Gastroesophageal sphincter (tissue), 3 donors: ENCODE measurements around the gene CST7.

Experiments used
- CTCF ChIP-seq, 4 experiments: fragments of 200-600 bp in 2 of 4; fragments of 450-650 bp in 2 of 4; sonication (generic) in 1 of 4; IDR thresholded peaks; one replicate each; pipeline ENCODE4 v1.5.1; 2017 to 2019; ENCODE audit warnings: antibody characterized with exemption in 4 of 4, mild to moderate bottlenecking in 2 of 4, moderate library complexity in 2 of 4
- EP300 ChIP-seq: sonication (generic); formaldehyde crosslinking; IDR thresholded peaks from one replicate; pipeline ENCODE4 v1.6.1; 2017; ENCODE audit warnings: antibody characterized with exemption, mild to moderate bottlenecking
- POLR2A ChIP-seq, 2 donors: fragments of 450-650 bp; IDR thresholded peaks; one replicate each; pipeline ENCODE4 v1.6.1; 2017; ENCODE audit warnings: antibody characterized with exemption in 2 of 2, mild to moderate bottlenecking in 2 of 2, moderate library complexity in 1 of 2

- TF ChIP-seq EP300 (no peak), CTCF (IDR thresholded peaks at IDR 0.05) (no peak), POLR2A (IDR thresholded peaks at IDR 0.05) (no peak)
Measured at GRCh38 chr20:25003002-25003401, 53.9 kb downstream of the CST7 start.
